Measurements from ENCODE around the gene CKMT2. TPM values are rescaled to one million over a fixed set of nuclear protein-coding genes. Genes with fewer than 3 reads are reported as not detected.

CKMT2 gene
- total RNA-seq, 1 donor from 2014 or later, result 0.18 TPM

DNA sequence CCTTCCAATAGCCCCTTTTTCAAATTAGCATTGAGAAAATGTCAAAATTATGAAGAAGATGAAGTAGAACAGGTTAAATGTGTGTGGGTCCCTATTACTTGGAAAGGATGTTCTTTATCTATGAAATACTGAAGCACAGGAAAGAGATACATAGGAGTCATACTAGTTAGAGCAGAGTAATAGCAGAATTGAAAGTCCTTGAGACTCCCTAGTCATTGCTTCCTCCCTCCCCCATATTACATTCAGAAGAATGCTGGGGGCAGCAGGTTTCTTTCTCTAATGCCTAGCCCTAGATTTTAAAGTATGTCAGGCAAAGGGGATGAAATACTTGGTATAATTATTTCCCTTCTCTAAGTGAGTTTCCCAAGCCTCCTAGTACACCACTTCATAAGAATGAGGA lies 72.7 kb downstream of the CKMT2 start:
- TF ChIP-seq, protein P1, sequence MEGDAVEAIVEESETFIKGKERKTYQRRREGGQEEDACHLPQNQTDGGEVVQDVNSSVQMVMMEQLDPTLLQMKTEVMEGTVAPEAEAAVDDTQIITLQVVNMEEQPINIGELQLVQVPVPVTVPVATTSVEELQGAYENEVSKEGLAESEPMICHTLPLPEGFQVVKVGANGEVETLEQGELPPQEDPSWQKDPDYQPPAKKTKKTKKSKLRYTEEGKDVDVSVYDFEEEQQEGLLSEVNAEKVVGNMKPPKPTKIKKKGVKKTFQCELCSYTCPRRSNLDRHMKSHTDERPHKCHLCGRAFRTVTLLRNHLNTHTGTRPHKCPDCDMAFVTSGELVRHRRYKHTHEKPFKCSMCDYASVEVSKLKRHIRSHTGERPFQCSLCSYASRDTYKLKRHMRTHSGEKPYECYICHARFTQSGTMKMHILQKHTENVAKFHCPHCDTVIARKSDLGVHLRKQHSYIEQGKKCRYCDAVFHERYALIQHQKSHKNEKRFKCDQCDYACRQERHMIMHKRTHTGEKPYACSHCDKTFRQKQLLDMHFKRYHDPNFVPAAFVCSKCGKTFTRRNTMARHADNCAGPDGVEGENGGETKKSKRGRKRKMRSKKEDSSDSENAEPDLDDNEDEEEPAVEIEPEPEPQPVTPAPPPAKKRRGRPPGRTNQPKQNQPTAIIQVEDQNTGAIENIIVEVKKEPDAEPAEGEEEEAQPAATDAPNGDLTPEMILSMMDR (IDR thresholded peaks at IDR 0.05; ENCODE audit: unreplicated experiment), result no peak
- H3K36me3 Mint-ChIP-seq (ENCODE audit: low read depth, unreplicated experiment), result peaks cover 4% of the 10 kb centered on the region
- no peak overlapping the region for H3K4me3 Mint-ChIP-seq (ENCODE audit: unreplicated experiment)
- H3K27ac Mint-ChIP-seq (ENCODE audit: unreplicated experiment), result no peak overlapping the region
- H3K4me1 Mint-ChIP-seq (ENCODE audit: unreplicated experiment), result peaks cover 4% of the 10 kb centered on the region
- no peaks in the 10 kb centered on the region for H3K9me3 Mint-ChIP-seq (ENCODE audit: unreplicated experiment)
- H3K27me3 Mint-ChIP-seq (ENCODE audit: unreplicated experiment), result peaks cover 7% of the 10 kb centered on the region
- no peak for DNase-seq (ENCODE audit: low spot score)

DNA sequence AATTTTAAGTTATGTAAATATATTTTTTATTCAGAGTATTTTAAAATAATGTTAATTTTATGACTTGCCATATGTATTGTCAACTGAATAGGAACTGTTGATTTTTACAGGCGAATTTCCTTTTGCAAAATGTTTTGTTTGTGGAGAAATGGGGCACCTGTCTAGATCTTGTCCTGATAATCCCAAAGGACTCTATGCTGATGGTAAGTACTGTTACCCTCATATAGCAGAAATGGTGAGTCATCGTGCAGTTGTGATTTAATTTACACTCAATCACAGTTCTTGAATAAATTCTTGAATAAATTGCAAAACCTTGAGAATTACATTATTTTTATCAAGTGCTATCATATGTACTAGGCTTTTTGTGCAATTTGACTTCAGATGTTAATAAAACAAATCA lies 75.7 kb downstream of the CKMT2 start:
- no peak for DNase-seq (ENCODE audit: low spot score)
- Mint-ChIP-seq H3K4me3 (ENCODE audit: unreplicated experiment) (no peak overlapping the region), H3K4me1 (ENCODE audit: unreplicated experiment) (no peaks in the 10 kb centered on the region), H3K27ac (ENCODE audit: unreplicated experiment) (no peak overlapping the region), H3K9me3 (ENCODE audit: unreplicated experiment) (no peaks in the 10 kb centered on the region), H3K27me3 (ENCODE audit: unreplicated experiment) (peaks cover 2% of the 10 kb centered on the region), H3K36me3 (ENCODE audit: low read depth, unreplicated experiment) (peaks cover 16% of the 10 kb centered on the region)
- TF ChIP-seq, protein P1 (IDR thresholded peaks at IDR 0.05; ENCODE audit: unreplicated experiment), result no peak

DNA sequence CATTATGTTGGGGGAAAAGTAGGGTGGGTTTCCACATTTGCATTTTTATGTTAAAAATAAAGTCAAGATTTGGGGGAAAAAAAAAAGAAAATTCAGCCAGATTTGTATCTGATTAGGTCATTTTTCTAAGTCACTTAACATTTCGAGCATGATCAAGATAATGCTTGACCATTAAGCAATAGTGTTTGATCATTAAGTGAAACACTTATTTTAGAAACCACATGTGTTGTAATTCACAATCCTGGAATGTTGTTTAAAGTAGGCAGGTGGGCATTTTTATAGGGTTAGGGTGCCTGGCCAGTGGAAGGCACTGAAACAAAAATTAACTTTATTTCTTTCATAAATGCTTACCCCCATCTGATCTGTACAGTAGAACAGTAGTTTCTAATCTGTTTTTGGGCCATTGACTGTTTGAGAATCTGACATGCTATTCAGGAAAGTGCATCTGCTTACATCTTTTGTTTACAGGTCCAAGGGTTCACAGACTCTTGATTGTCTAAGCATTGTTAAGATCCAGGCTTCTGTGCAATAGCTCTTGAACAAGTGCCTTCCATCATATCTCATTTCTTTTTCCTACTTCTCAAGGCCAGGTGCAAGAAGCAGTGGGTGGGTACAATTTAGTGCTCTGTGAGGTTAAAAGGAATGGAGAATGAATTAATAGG lies 77.4 kb downstream of the CKMT2 start:
- Mint-ChIP-seq H3K27me3 (ENCODE audit: unreplicated experiment) (peaks cover 2% of the 10 kb centered on the region), H3K4me1 (ENCODE audit: unreplicated experiment) (no peaks in the 10 kb centered on the region), H3K4me3 (ENCODE audit: unreplicated experiment) (no peak overlapping the region), H3K27ac (ENCODE audit: unreplicated experiment) (no peak overlapping the region), H3K9me3 (ENCODE audit: unreplicated experiment) (no peaks in the 10 kb centered on the region), H3K36me3 (ENCODE audit: low read depth, unreplicated experiment) (peaks cover 12% of the 10 kb centered on the region)
- TF ChIP-seq, protein P1 (IDR thresholded peaks at IDR 0.05; ENCODE audit: unreplicated experiment), result no peak
- DNase-seq (ENCODE audit: low spot score), result no peak

DNA sequence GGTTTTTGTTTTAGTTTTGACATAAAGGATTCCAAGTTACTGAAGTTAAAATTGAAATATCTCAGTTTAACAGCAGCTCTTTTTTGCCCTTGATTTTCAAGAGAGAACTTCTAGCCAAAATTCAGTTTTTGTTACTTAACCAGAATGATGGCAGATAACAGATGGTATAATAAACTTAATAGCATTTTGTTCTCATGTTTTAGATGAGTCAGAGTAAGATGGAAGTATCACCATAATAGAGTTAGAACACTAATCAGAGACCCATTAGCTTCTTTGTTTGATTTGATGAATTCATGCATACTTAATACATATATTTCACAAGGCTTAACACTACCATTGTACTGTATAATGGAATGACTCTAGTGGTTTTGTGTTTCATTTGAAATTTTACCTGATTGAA lies 80.2 kb downstream of the CKMT2 start:
- Mint-ChIP-seq H3K9me3 (ENCODE audit: unreplicated experiment) (no peaks in the 10 kb centered on the region), H3K27me3 (ENCODE audit: unreplicated experiment) (no peaks in the 10 kb centered on the region), H3K27ac (ENCODE audit: unreplicated experiment) (no peak overlapping the region), H3K4me1 (ENCODE audit: unreplicated experiment) (no peaks in the 10 kb centered on the region), H3K36me3 (ENCODE audit: low read depth, unreplicated experiment) (peaks cover 12% of the 10 kb centered on the region), H3K4me3 (ENCODE audit: unreplicated experiment) (no peak overlapping the region)
- no peak for DNase-seq (ENCODE audit: low spot score)
- TF ChIP-seq, protein P1 (IDR thresholded peaks at IDR 0.05; ENCODE audit: unreplicated experiment), result no peak

DNA sequence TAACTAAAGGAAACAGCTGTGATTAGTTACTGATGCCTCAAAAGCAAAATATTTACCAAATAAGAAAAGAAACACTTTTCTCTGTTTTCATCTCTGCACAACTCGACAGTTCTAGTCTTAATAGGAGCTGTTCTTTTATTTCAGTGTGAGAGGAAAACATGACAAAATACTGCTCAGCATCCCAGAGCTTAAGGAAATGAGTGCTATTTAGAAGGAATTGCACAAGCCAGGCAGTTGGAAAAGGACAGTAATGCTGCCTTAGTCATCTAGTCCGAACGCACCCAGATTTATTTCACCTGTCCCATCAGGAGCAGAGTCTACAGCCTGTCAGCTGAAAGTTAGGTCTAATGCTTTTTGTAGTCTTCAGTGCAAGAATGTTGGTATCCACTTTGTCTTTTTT lies 80.6 kb downstream of the CKMT2 start:
- Mint-ChIP-seq H3K36me3 (ENCODE audit: low read depth, unreplicated experiment) (peaks cover 12% of the 10 kb centered on the region), H3K4me1 (ENCODE audit: unreplicated experiment) (no peaks in the 10 kb centered on the region), H3K27me3 (ENCODE audit: unreplicated experiment) (no peaks in the 10 kb centered on the region), H3K4me3 (ENCODE audit: unreplicated experiment) (no peak overlapping the region), H3K27ac (ENCODE audit: unreplicated experiment) (no peak overlapping the region), H3K9me3 (ENCODE audit: unreplicated experiment) (no peaks in the 10 kb centered on the region)
- no peak for DNase-seq (ENCODE audit: low spot score)
- TF ChIP-seq, protein P1 (IDR thresholded peaks at IDR 0.05; ENCODE audit: unreplicated experiment), result no peak
